WTC11 (cell line): ENCODE results near the gene UBR4. TPM values are rescaled to one million over a fixed set of nuclear protein-coding genes. Genes with fewer than 3 reads are reported as not detected.

Experiments
- ATAC-seq: fragments of 200-7000 bp; cut with Tn5 transposase; 2 replicates; pipeline ENCODE4 v1.10.0; 2021; ENCODE audit warnings: mild to moderate bottlenecking, moderate library complexity
- CTCF ChIA-PET: fragments of 300-600 bp; sonication (Branson Sonifier 250); formaldehyde crosslinking; loops from one replicate; lab custom pipeline; 2021; ENCODE audit warnings: antibody characterized with exemption; lab: Charles Lee
- POLR2A ChIA-PET: fragments of 350-600 bp; sonication (Branson Sonifier 250); formaldehyde crosslinking; loops from one replicate; lab custom pipeline; 2021; ENCODE audit warnings: antibody characterized with exemption; lab: Charles Lee
- DNase-seq: peaks from one replicate; pipeline ENCODE4 v3.0.0; 2021; ENCODE audit warnings: low spot score
- H3K27ac Mint-ChIP-seq: 2 replicates; pipeline ENCODE4 v1.8.0; 2021; ENCODE audit warnings: mixed read lengths
- H3K27me3 Mint-ChIP-seq: 2 replicates; pipeline ENCODE4 v1.8.0; 2021; ENCODE audit warnings: low read depth, mild to moderate bottlenecking, moderate library complexity, mixed read lengths
- H3K36me3 Mint-ChIP-seq: 2 replicates; pipeline ENCODE4 v1.8.0; 2021; ENCODE audit warnings: mixed read lengths
- H3K4me1 Mint-ChIP-seq: 2 replicates; pipeline ENCODE4 v1.8.0; 2022; ENCODE audit warnings: mixed read lengths
- H3K4me3 Mint-ChIP-seq: 2 replicates; pipeline ENCODE4 v1.8.0; 2021; ENCODE audit warnings: mild to moderate bottlenecking, moderate library complexity, mixed read lengths
- H3K9me3 Mint-ChIP-seq: 2 replicates; pipeline ENCODE4 v1.8.0; 2021; ENCODE audit warnings: mixed read lengths
- ERG ChIP-seq: fragments of 250-450 bp; sonication (Bioruptor Pico); IDR thresholded peaks from 2 replicates; pipeline ENCODE4 v1.8.0; 2021; ENCODE audit warnings: mild to moderate bottlenecking
- ETV6 ChIP-seq: sonication (generic); formaldehyde crosslinking; IDR thresholded peaks from 2 replicates; pipeline ENCODE4 v1.8.1; 2022; ENCODE audit warnings: mild to moderate bottlenecking, missing genetic modification reagents
- FOXJ3 ChIP-seq: sonication (generic); formaldehyde crosslinking; IDR thresholded peaks from 2 replicates; pipeline ENCODE4 v1.9.0; 2021; ENCODE audit warnings: missing genetic modification reagents, mild to moderate bottlenecking, borderline replicate concordance
- GABPB1 ChIP-seq: sonication (generic); formaldehyde crosslinking; IDR thresholded peaks from 2 replicates; pipeline ENCODE4 v1.8.1; 2023; ENCODE audit warnings: mild to moderate bottlenecking, missing genetic modification reagents
- HMGA2 ChIP-seq: fragments of 250-450 bp; sonication (Bioruptor Pico); IDR thresholded peaks from 2 replicates; pipeline ENCODE4 v1.4.0; 2021; ENCODE audit warnings: mild to moderate bottlenecking, moderate library complexity
- NFE2L1 ChIP-seq: sonication (generic); formaldehyde crosslinking; IDR thresholded peaks from 2 replicates; pipeline ENCODE4 v1.8.1; 2023; ENCODE audit warnings: missing genetic modification reagents
- NFYB ChIP-seq: sonication (generic); formaldehyde crosslinking; conservative IDR thresholded peaks from 2 replicates; pipeline ENCODE4 v1.8.0; 2022; ENCODE audit warnings: low read depth, missing genetic modification reagents
- TEAD1 ChIP-seq: sonication (generic); formaldehyde crosslinking; IDR thresholded peaks from 2 replicates; pipeline ENCODE4 v1.8.0; 2022; ENCODE audit warnings: mild to moderate bottlenecking, missing genetic modification reagents
- total RNA-seq: library from RNA; stranded (reverse); gene quantifications from 3 replicates; pipeline ENCODE4 v1.2.3, GENCODE V29; 2021
- TF ChIP-seq, protein P1 (sequence below): sonication (generic); formaldehyde crosslinking; IDR thresholded peaks from 2 replicates; pipeline ENCODE4 v1.8.1; 2023; ENCODE audit warnings: mild to moderate bottlenecking, missing genetic modification reagents, moderate library complexity
- TF ChIP-seq, protein P2 (sequence below): fragments of 250-450 bp; sonication (Bioruptor Pico); conservative IDR thresholded peaks from 2 replicates; pipeline ENCODE4 v1.9.0; 2021; ENCODE audit warnings: mild to moderate bottlenecking
- TF ChIP-seq, protein P3 (sequence below): fragments of 250-450 bp; sonication (Bioruptor Pico); IDR thresholded peaks from 2 replicates; pipeline ENCODE4 v1.9.0; 2021; ENCODE audit warnings: mild to moderate bottlenecking, borderline replicate concordance

The UBR4 gene
- total RNA-seq, 1 experiment from 2014 or later = 179 TPM

GRCh38 chr1:19055001-19055400 lies 155.1 kb downstream of the UBR4 start:
- TF ChIP-seq, protein P1, sequence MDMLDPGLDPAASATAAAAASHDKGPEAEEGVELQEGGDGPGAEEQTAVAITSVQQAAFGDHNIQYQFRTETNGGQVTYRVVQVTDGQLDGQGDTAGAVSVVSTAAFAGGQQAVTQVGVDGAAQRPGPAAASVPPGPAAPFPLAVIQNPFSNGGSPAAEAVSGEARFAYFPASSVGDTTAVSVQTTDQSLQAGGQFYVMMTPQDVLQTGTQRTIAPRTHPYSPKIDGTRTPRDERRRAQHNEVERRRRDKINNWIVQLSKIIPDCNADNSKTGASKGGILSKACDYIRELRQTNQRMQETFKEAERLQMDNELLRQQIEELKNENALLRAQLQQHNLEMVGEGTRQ (CRISPR knock-in tag) = no peak
- TF ChIP-seq ERG (CRISPR knock-in tag) = no peak
- TF ChIP-seq GABPB1 (CRISPR knock-in tag) = no peak
- no peak for TF ChIP-seq TEAD1 (CRISPR knock-in tag)
- TF ChIP-seq ETV6 = no peak
- TF ChIP-seq, protein P2, sequence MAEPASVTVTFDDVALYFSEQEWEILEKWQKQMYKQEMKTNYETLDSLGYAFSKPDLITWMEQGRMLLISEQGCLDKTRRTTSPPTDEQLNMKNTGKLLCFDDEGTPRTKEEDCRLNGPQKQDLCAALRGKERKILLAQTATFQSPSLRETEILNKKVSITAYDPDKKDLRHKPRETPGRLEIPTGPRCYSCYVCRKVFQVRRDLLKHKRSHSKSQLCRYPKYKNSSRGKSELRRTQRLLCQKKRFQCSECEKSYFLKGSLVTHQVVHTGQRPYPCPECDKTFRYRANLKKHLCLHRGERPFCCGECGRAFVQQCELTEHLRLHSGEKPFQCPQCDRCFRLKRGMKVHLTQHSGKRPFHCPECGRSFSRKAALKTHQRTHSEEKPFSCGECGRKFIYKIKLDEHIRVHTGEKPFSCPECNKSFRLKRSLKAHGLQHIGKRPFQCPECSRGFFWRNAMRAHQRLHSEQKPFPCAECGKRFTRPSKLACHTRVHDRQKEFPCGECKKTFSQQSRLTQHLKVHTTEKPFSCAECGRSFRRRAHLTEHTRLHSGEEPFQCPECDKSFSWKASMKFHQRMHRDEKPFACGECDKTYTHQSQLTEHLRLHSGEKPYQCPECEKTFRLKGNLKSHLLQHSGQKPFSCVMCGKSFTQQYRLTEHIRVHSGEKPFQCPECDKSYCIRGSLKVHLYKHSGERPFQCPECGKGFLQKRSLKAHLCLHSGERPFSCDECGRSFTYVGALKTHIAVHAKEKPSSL (CRISPR knock-in tag) = no peak
- TF ChIP-seq NFE2L1 (CRISPR knock-in tag) = no peak
- TF ChIP-seq HMGA2 (CRISPR knock-in tag) = no peak
- TF ChIP-seq NFYB (CRISPR knock-in tag) = no peak
- ChIA-PET POLR2A (interaction anchor here (1.2 kb wide), 1 partner anchor 98 kb away, joined by 3 read pairs; the partner anchor contains the start of gene IFFO2), CTCF (interaction anchor here (0.6 to 3.2 kb wide), 4 partner anchors 66 to 250 kb away, joined by 3 to 24 read pairs (median 6); no protein-coding TSS in a partner anchor)
- H3K36me3 Mint-ChIP-seq = no peaks in the 10 kb centered on the region
- ATAC-seq = no peak
- no peak for DNase-seq
- H3K4me1 Mint-ChIP-seq = 0 out of 2 replicates have a peak, but pooled peaks cover 12% of the 10 kb centered on the region
- no peaks in the 10 kb centered on the region for H3K9me3 Mint-ChIP-seq
- no peaks in the 10 kb centered on the region for H3K27me3 Mint-ChIP-seq
- no peak overlapping the region for H3K4me3 Mint-ChIP-seq
- no peak overlapping the region for H3K27ac Mint-ChIP-seq

DNA sequence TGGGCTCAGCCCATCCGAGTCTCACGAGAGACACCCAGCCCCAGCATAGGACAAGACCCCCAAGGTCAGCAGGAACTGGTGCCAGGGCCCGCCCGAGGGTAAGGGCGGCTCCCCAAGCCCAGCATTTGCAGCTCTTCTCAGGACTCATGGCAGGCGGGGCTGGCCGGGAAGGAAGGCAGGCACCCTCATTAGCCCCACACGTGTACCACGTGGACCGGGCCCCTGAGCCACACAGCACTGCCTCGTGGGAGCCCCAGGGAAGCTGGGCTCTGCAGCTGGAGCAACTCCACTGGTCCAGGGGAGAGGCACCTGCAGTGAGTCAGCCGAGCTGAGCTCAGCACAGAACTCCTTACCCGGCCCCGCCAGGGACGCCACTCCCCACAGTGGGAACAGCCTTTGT lies 155.8 kb downstream of the UBR4 start:
- ChIA-PET CTCF (interaction anchor here (1.2 to 3.2 kb wide), 4 partner anchors 65 to 170 kb away, joined by 3 to 24 read pairs (median 11); no protein-coding TSS in a partner anchor), POLR2A (interaction anchor here (1.2 kb wide), 1 partner anchor 98 kb away, joined by 3 read pairs; the partner anchor contains the start of gene IFFO2)
- H3K27ac Mint-ChIP-seq = no peak overlapping the region
- ATAC-seq = no peak
- H3K9me3 Mint-ChIP-seq = no peaks in the 10 kb centered on the region
- no peaks in the 10 kb centered on the region for H3K27me3 Mint-ChIP-seq
- H3K4me1 Mint-ChIP-seq = 0 out of 2 replicates have a peak, but pooled peaks cover 12% of the 10 kb centered on the region
- H3K36me3 Mint-ChIP-seq = no peaks in the 10 kb centered on the region
- no peak overlapping the region for H3K4me3 Mint-ChIP-seq
- no peak for DNase-seq
- TF ChIP-seq ERG (CRISPR knock-in tag) = no peak
- TF ChIP-seq FOXJ3 (CRISPR knock-in tag) = no peak
- TF ChIP-seq, protein P3, sequence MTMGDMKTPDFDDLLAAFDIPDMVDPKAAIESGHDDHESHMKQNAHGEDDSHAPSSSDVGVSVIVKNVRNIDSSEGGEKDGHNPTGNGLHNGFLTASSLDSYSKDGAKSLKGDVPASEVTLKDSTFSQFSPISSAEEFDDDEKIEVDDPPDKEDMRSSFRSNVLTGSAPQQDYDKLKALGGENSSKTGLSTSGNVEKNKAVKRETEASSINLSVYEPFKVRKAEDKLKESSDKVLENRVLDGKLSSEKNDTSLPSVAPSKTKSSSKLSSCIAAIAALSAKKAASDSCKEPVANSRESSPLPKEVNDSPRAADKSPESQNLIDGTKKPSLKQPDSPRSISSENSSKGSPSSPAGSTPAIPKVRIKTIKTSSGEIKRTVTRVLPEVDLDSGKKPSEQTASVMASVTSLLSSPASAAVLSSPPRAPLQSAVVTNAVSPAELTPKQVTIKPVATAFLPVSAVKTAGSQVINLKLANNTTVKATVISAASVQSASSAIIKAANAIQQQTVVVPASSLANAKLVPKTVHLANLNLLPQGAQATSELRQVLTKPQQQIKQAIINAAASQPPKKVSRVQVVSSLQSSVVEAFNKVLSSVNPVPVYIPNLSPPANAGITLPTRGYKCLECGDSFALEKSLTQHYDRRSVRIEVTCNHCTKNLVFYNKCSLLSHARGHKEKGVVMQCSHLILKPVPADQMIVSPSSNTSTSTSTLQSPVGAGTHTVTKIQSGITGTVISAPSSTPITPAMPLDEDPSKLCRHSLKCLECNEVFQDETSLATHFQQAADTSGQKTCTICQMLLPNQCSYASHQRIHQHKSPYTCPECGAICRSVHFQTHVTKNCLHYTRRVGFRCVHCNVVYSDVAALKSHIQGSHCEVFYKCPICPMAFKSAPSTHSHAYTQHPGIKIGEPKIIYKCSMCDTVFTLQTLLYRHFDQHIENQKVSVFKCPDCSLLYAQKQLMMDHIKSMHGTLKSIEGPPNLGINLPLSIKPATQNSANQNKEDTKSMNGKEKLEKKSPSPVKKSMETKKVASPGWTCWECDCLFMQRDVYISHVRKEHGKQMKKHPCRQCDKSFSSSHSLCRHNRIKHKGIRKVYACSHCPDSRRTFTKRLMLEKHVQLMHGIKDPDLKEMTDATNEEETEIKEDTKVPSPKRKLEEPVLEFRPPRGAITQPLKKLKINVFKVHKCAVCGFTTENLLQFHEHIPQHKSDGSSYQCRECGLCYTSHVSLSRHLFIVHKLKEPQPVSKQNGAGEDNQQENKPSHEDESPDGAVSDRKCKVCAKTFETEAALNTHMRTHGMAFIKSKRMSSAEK (CRISPR knock-in tag) = no peak
